OCI-LY1 (cell line): ENCODE data around the gene AP2A2.

Experiments
- CTCF ChIP-seq: fragments of 200-600 bp; sonication (generic), shearing (Covaris generic); IDR thresholded peaks from 2 replicates; pipeline ENCODE4 v1.5.1; 2017; ENCODE audit warnings: mild to moderate bottlenecking, antibody characterized with exemption, low read length, moderate library complexity, mixed read lengths
- EZH2 ChIP-seq: fragments of 200-600 bp; sonication (generic), shearing (Covaris generic); IDR thresholded peaks from 2 replicates; pipeline ENCODE4 v1.8.0; 2017; ENCODE audit warnings: borderline replicate concordance, mixed run types, mild to moderate bottlenecking, antibody characterized with exemption, low read length, moderate library complexity, mixed read lengths

GRCh38 chr11:957212-957920 lies 31.7 kb downstream of the AP2A2 start:
- TF ChIP-seq CTCF (no peak), EZH2 (no peak)
